GM11168 (cell line): ENCODE measurements around the gene ATP1A2.

Experiments
- in situ Hi-C: fragments of 300-500 bp; cut with MboI; formaldehyde crosslinking; loops from one replicate; pipeline ENCODE4 v1.12.0; 2022; ENCODE audit warnings: low sequenced_read_pairs; ENCODE audit not compliant: unreplicated experiment

ATP1A2 gene

DNA sequence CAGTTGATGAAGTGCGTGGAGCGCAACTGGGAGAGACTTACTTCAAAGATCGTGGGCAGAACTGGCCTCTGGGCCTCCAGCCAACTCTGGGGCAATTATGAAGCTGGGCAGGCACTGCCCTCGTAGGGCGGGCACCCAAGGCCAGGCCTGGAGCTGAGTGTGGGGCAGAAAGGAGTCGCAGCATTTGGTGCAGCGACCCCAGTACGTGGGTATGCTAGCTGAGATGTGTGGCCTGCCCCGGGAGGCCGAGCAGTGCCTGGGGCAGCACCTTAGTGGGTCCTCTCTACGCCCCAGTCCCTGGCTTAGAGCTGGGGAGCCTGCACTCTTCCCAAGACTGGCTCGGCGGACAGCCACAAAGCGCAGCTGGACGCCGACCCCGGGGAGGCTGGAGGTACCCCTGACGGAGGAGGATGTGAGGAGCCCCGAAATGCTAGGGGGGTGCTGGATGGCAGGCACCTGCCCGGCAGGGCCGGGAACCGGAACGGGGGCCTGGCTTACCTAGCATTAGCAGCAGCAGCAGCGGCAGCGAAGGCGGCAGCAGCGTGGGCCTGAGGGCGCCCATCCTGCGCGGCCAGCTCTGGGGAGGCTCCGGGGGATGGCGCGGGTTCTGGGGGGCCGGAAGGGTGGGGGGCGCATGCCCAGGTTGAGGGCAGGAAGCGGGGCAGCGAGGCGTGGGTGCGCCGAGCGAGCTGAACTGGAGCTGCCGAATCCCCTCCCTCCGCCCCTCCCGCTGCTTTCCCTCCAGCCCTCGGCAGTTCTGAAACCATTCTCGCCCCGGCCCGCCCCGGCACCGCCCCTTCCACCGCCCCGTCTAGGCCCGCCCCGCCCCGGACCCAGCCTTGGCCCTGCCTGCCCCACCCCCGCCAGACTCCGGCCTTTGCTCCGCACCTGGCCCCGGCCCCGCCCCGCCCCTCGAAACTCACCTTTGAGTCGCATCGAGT, 17.4 kb upstream of the ATP1A2 start, which contains the start of gene IGSF8:
Gene IGSF8, minus strand, starts transcription at position 709 of the 941 bp plus-strand sequence. Its CDS starts 147 bp downstream, at position 562.
- in situ Hi-C loops, result loop anchor here (10.0 kb wide), 1 partner anchor 277 kb away; no protein-coding TSS in a partner anchor

DNA sequence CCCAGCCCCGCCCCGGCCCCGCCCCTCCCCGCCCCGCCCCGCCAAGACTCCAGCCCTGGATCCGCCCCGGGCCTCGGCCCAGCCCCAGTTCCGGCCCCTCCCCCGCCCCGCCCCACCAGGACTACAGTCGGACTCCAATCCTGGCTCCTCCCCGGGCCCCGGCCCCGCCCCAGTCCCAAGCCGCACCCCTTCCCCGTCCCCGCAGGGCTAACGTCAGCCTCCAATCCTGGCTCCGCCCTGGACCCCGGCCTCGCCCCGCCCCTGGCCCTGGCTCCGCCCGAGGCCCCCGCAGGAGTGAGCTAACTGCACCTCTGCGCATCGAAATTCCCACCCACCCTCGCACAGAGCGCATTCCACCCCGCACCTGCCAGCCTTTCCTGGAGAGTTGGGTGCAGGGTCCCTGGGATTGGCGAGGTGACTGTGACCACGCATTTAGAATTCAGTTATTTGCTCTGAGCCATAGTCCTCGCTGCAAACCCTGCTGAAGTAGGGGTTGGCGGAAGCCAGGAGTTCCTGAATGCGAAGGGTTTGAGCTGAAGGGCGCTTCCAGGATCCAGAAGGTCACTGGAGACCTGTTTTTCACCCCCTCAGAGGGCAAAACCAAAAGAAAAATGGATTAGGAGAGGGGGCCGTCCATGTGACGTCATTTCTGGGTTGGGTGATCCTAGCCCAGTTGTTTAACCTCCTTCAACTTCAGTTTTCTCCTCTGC, 16.6 kb upstream of the ATP1A2 start:
- in situ Hi-C loops, result loop anchor here (10.0 kb wide), 1 partner anchor 276 kb away; no protein-coding TSS in a partner anchor

DNA sequence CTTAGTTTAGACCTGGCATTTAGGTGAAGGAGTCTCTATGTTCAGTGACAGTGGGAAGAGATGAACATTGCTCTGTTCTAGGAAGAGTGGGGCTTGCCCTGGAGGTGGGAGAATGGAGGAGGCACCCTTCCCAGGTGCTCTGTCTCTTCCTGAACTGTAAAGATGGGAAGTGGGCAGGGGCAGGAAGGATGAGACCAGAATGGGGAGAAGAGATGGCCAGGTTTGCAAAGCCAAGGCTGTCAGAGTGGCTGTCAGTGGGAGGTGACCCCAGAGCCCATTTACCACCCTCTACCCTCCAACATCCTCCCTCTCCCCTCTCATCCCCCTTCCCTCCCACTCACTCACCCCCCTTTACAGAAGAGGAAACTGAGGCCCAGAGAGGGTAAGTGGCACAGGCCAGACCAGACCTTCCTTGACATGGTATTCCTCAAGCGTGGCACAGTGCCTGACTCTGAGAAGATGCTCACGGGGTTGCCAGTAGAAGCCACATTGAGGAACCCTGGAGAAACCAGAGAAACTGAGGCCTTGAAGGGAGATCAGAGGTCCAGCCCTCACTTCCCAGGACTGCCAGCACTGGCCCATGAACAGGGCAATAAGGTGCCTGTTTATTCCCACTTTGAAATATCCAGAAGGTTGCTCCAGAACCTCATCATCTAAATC, 15.7 kb upstream of the ATP1A2 start:
- in situ Hi-C loops, result loop anchor here (10.0 kb wide), 1 partner anchor 275 kb away; no protein-coding TSS in a partner anchor

DNA sequence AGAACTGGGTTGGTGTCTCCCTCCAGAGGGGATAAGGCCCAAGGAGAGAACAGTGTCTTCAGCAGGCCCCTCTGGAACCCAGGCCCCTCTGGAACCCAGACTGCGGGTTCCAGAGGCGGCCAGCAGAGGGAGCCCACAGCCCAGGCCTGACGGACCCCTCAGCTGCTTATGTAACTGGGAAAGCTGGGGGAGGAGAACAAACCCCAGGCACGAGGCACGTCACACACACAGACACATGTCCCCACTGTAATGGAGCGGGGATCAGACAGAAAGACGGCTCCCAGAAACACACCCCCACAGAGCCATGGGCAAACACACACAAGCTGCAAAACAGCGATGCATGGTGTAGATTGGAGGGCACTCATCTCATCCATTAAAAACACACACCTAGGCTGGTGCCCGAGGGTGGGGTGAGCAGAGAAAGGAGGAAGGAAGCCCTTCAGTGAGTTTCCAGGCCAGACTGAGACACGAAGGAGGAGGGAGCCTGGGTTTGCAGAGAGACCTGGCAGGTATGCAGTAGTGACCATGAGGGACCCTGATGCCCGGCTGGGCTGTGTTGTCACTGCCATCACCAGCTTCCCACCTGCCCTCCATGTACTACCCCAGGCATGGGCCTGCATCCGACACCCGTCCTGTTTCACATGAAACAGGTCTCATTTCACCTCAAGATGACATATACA, 14.4 kb upstream of the ATP1A2 start:
- in situ Hi-C loops, result no loop called here

DNA sequence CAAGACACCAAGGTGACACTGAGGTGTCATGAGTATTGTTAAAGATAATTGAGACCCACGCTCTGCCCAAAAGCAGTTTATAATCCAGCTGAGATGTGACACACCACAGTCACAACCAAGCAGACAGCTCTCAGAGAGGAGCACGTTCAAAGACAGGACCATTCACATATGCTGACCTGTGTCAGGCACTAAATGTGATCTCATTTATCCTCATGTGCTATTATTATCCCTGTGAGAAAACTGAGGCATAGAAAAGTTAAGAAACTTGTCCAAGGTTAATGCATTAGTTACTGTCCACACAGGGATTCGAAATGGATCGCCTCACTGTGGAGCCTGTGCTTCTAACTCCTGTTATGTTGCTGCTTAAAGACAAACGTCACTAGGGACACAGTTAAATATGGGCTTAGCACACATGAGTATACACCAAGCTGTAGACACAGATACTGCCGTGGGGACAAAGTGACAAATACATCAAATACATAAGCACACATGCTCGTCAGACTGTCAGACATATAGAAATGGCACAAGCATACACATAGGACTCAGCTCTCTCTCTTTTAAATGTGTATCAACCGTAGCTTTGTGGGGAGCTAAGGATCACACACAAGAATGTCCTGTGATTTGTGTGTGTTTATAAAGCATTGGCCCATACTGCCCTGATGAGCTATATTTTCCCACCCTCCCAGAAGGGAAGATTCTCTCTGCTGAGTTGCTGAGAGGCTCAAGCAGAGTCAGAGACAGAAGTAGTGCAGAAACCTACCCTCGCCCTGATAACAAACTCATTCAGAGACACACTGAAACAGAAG, 13.6 kb upstream of the ATP1A2 start:
- in situ Hi-C loops, result no loop called here

DNA sequence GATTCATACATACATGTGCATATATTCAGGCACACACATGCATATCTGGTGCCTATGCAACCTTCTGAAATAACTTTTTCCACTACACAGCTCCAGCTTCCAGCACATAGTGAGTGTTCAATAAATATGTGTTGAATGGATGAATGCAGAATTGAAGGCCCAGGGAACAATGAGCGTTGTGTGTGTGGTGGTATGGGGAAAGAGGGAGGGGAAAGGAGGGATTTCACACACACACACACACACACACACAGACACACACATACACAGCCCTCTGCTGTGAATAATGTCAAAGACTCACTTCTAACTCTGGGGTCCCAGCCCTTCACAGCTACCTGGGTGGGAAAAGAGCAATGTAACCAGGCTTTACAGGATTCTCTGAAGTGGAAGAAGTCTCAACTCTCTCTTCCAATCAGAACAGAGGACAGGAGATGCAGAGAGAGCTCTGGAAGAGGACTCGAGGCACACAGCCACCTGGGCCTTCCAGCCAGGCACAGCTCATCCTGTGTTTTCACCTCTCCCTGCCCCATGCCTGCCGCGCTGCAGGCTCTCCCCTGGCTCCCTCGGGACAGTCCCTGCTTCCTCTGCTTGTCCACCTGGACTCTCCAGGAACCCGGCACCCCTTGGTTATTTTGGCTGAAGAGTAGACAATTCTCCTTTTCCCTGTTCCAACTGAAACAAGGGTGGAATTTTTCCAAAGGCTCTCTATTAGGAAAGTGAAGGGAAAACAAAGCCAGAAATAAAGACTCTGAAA, 11.7 kb upstream of the ATP1A2 start:
- in situ Hi-C loops, result no loop called here

DNA sequence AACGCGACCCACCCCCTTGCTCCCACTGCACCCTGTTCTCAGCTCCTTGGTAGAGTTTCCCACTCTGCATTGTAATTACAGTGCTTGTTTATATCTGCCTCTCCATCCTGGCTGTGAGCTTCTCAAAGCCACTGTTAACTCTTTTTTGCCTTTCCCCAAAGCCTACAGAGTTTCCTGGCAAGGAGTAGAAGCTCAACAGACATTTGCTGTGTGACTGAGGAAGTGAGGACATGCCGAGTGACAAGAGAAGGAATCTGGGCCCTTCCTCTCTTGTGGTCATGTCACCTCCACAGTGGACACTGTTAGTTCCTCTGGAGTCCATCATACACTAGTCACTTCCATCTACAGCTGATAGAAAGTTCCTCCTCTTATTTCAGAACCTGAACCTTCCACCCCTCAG, 11.1 kb upstream of the ATP1A2 start:
- in situ Hi-C loops, result no loop called here

DNA sequence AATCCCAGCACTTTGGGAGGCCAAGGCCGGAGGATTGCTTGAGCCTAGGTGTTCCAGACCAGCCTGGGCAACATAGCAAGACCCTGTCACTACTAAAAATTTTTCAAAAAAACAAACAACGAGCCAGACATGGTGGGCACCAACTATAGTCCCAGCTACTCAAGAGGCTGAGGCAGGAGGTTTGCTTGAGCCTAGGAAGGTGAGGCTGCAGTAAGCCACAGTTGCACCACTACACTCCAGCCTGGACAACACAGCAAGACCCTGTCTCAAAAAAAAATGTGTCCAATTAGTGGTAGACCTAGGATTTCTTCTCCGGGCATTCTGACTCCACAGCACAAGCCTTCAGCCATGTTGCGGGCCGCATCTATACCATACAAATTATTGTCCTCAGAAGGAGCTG, 10.4 kb upstream of the ATP1A2 start:
- in situ Hi-C loops, result loop anchor here (5.0 kb wide), 1 partner anchor 67 kb away; no protein-coding TSS in a partner anchor

DNA sequence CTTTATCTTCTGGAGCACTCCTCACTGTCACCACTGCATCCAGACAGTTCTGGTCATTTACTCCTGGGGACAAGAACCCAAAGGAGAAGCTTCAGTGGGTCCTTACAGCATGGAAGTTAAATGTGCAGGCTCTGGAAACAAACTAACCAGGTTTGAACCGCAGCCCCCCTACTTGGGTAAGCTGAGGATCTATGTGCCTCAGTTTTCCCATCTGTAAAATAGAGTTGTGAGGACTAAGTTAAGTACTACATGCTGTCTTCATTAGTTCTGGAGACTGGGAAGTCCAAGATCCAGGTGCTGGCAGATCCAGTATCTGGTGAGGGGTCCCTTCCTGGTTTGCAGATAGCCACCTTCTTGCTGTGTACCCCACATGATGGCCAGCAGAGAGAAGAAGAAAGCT, 8.0 kb upstream of the ATP1A2 start:
- in situ Hi-C loops, result loop anchor here (5.0 kb wide), 1 partner anchor 65 kb away; no protein-coding TSS in a partner anchor

DNA sequence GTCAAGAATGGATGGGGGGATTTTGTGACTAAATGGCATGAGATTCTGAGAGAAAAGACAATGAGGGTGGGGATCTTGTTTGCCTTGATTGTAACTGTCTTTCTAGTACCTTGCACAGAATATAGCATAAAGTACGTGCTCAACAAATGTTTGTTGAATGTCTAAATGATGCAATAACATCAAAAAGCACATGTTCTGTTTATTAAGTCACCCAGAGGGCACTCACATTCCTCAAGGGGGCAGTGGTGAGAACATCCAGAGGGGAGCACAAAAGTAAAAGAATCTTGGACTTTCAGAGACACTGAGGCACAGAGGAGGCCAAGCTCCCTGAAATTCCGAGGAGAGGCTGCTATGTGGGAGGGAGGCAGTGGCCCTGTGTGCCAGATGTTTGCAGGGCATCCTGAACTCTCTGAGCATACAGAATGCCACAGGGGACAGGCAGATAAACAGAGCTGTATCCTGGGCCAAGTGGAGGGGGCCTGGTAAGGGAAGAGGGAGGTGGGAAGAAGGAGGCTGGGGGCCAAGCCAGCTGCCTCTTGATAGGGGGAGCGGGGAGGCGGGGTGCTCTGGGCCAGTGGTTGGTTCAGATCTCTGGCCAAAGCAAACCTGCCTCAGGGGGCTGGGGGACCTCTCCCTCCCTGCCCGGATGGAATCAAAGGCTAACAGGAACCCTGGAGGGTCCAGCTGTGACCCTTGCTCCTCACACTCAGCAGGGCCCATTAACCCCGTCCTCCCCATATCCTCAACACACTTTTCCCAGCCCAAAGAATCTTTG, 6.5 kb upstream of the ATP1A2 start:
- in situ Hi-C loops, result loop anchor here (5.0 kb wide), 1 partner anchor 63 kb away; no protein-coding TSS in a partner anchor

DNA sequence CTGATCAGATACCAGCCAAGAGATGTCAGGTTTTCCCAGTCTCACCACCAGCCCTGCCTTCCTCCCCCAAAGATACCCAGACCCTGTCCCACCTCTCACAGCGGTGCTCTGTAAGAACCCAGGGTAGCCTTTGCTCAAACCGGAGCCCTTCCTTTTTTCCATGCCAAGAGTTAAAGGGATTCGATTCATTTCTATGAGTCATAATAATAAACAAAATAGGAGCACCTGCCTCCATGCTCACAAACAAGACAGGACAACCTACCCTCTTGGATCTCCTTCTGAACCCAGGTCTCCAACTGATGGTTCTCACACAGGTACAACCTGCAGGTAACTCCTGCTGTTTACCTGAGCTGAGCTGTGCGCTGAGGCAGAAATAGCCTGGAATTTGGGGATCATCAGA, 5.9 kb upstream of the ATP1A2 start:
- in situ Hi-C loops, result loop anchor here (5.0 to 10.0 kb wide), 2 partner anchors 63 to 145 kb away; no protein-coding TSS in a partner anchor

DNA sequence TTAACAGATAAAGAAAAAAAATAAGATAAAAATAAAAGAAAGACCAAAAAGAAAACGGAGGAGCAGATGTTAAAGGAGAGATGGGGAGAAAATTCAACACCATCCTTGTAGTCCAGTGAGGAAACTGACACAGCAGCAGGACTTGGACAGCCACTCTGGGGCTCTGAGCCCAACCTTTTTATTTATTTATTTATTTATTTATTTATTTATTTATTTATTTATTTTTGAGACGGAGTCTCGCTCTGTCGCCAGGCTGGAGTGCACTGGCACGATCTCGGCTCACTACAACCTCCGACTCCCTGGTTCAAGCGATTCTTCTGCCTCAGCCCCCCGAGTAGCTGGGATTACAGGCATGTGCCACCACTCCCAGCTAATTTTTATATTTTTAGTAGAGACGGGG, 4.1 kb upstream of the ATP1A2 start:
- in situ Hi-C loops, result loop anchor here (10.0 kb wide), 1 partner anchor 143 kb away; no protein-coding TSS in a partner anchor

DNA sequence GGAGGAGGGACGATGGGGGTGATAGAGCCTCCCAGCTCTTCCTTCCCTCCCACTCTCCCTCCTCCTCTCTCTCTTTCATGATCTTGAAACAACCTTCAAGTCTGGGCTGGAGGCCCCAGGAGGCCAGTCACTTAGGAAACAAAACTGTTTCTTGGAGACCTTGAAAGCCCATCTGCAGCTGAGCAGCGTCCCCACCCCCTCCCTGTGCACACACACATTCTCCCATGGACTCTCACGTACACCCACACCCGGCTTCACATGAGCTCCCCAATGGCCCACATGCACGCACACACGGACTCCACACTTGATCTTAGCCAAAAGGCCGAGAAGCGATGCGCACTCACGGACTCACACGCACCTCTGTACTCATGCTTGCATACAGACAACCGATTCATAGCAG, 3.2 kb upstream of the ATP1A2 start:
- in situ Hi-C loops, result loop anchor here (10.0 kb wide), 1 partner anchor 142 kb away; no protein-coding TSS in a partner anchor

DNA sequence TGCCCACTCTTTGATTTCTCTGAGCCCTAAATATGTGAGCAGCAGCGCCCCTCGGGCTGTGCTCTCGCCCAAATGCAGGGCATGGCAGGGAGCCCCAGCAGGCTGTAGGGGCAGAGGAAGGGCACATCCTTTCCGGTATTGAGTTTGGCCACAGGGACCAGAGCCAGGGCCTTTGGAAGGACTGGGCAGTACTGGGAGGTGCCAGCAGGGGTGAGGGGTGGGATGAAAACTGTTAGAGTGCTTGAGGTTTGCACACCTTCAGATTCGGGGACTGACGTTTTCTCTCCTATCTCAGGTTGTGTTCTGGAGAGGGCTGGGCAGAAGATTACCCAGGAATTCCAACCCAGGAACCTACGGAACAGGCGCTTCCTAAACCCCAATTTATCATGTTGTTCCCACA, 2.2 kb upstream of the ATP1A2 start:
- in situ Hi-C loops, result loop anchor here (10.0 kb wide), 1 partner anchor 141 kb away; no protein-coding TSS in a partner anchor

DNA sequence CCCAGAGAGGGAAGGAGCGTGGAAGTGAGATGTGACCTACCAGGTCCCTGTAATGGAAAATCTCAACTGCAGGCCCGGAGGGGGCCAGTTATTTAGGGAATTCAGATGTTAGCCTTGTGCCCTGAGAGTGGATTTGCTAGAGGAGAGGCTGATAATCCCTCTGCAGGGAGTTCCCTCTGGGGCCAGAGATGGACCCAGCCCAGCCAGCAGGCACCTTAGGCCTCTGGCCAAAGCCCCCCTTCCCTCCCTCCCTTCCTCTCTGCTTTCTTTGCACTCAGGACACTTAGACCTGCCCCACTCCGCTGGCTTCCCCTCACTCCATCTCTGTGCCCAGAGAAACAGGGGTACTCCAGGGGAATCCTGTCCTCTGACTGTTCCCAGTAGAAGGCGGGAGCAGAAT, 1.5 kb upstream of the ATP1A2 start:
- in situ Hi-C loops, result loop anchor here (10.0 kb wide), 1 partner anchor 141 kb away; no protein-coding TSS in a partner anchor

DNA sequence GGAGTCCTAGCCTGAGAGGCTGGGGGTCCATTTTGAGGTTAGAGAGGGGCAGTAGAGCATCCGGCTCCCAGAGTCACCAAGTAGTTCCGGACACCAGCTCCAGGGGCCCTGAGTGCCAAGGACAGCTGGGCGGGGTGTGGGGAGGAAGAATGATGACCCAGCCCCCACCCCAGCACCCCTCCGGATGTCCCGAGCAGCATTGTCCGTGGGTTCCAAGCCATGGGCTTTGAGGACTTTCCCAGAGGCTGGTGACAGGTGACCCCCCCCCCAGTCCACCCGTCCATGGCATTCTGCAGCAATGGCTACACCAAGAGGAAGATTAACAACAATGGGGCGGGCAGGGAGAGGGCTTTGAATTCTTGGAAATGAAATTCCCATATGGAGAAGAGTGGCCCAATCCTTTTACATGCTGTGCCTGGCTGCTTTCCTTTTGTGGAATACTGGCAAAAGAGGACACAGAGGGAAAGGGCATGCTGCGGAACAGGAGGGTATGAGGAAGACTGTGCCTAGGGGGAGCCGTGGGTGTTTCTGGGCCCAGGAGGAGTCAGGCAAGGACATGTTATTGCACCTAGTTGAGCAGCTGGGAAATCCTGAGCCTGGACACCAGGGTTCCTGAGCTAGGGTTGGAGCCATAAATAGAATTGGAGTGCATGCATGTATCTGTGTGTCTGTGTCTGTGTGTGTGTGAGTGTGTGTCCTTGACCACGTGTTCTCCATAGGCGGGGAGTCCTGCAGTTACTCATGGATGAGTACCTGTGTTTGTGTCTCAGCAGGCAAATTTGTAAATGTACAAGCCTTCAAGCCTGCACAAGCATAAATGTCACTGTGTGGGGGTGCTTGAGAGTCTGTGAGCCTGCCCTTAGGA, 956 bp downstream of the ATP1A2 start:
- in situ Hi-C loops, result loop anchor here (10.0 kb wide), 1 partner anchor 138 kb away; no protein-coding TSS in a partner anchor
